Neural progenitor cell (in vitro differentiated cells): ENCODE results near the gene IFNG-AS1.

ENCODE experiments used
- CTCF ChIP-seq: fragments of 200-600 bp; sonication (generic); IDR thresholded peaks from 2 replicates; pipeline ENCODE4 v1.5.1; 2017; ENCODE audit warnings: antibody characterized with exemption, mild to moderate bottlenecking
- EZH2 ChIP-seq: fragments of 200-600 bp; sonication (generic); IDR thresholded peaks from 2 replicates; pipeline ENCODE4 v1.6.1; 2017; ENCODE audit warnings: antibody characterized with exemption, mild to moderate bottlenecking, moderate library complexity

GRCh38 chr12:68007033-68007432 lies 17.8 kb downstream of the IFNG-AS1 start:
- TF ChIP-seq CTCF = no peak
- TF ChIP-seq EZH2 = no peak
